ENCODE data around the gene NLRX1.

- TF ChIP-seq, protein P1, sequence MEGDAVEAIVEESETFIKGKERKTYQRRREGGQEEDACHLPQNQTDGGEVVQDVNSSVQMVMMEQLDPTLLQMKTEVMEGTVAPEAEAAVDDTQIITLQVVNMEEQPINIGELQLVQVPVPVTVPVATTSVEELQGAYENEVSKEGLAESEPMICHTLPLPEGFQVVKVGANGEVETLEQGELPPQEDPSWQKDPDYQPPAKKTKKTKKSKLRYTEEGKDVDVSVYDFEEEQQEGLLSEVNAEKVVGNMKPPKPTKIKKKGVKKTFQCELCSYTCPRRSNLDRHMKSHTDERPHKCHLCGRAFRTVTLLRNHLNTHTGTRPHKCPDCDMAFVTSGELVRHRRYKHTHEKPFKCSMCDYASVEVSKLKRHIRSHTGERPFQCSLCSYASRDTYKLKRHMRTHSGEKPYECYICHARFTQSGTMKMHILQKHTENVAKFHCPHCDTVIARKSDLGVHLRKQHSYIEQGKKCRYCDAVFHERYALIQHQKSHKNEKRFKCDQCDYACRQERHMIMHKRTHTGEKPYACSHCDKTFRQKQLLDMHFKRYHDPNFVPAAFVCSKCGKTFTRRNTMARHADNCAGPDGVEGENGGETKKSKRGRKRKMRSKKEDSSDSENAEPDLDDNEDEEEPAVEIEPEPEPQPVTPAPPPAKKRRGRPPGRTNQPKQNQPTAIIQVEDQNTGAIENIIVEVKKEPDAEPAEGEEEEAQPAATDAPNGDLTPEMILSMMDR (IDR thresholded peaks at IDR 0.05): no peak
- no peak for TF ChIP-seq POLR2A (IDR thresholded peaks at IDR 0.05)
Observed at GRCh38 chr11:119223856-119224255, 55.3 kb downstream of the NLRX1 start.
